Naive thymus-derived CD8-positive, alpha-beta T cell (primary cell): Measurements from ENCODE around the gene CTDNEP1. TPM values are rescaled to one million over a fixed set of nuclear protein-coding genes. Genes with fewer than 3 reads are reported as not detected.

ENCODE experiments used
- ATAC-seq, 2 donors: fragments of 150-1000 bp; cut with Tn5 transposase in 1 of 2; sonication (Bioruptor Pico), chemical (Tn5 transposase) in 1 of 2; 1 replicate in 1 of 2; 2 replicates in 1 of 2; pipeline ENCODE4 v1.10.0; 2021; ENCODE audit warnings: mild to moderate bottlenecking in 2 of 2, moderate library complexity in 2 of 2
- POLR2A ChIA-PET: fragments of 350-600 bp; sonication (Branson Sonifier 250); formaldehyde crosslinking; loops from one replicate; lab custom pipeline; 2021; ENCODE audit warnings: antibody characterized with exemption; lab: Charles Lee
- DNase-seq, 10 donors: peaks; one replicate each; pipeline versions ENCODE4 v3.0.0 to v3.0.0-alpha.2; 2020 to 2022
- H3K27ac Mint-ChIP-seq, 10 donors: one replicate each; pipeline ENCODE4 v1.8.0; 2020 to 2022; ENCODE audit warnings: mild to moderate bottlenecking in 10 of 10, mixed read lengths in 10 of 10, moderate library complexity in 4 of 10, inconsistent platforms in 1 of 10
- H3K27me3 Mint-ChIP-seq, 5 donors: one replicate each; pipeline ENCODE4 v1.8.0; 2021 to 2022; ENCODE audit warnings: mixed read lengths in 5 of 5
- H3K36me3 Mint-ChIP-seq, 3 donors: one replicate each; pipeline ENCODE4 v1.8.0; 2020 to 2022; ENCODE audit warnings: mixed read lengths in 3 of 3, mild to moderate bottlenecking in 2 of 3, inconsistent platforms in 1 of 3
- H3K4me1 Mint-ChIP-seq, 4 donors: one replicate each; pipeline ENCODE4 v1.8.0; 2021 to 2022; ENCODE audit warnings: mixed read lengths in 4 of 4
- H3K4me3 Mint-ChIP-seq, 10 donors: one replicate each; pipeline ENCODE4 v1.8.0; 2020 to 2022; ENCODE audit warnings: mild to moderate bottlenecking in 10 of 10, mixed read lengths in 10 of 10, moderate library complexity in 6 of 10, inconsistent platforms in 1 of 10
- H3K9me3 Mint-ChIP-seq, 9 donors: one replicate each; pipeline ENCODE4 v1.8.0; 2020 to 2022; ENCODE audit warnings: mixed read lengths in 9 of 9, mild to moderate bottlenecking in 3 of 9, inconsistent platforms in 1 of 9, moderate library complexity in 1 of 9
- polyA plus RNA-seq, 3 donors: library from polyadenylated mRNA; unstranded; fragments of 300-500 nt; fragmentation: Illumina TruSeq; gene quantifications; one replicate each; pipeline ENCODE4 v1.2.3, GENCODE V29; 2021
- total RNA-seq, 8 experiments: library from RNA in 2 of 8; stranded (reverse) in 2 of 8; gene quantifications; one replicate each; pipeline ENCODE4 v1.2.3 and lab custom pipeline; 2021 to 2026

CTDNEP1 gene
- total and polyA plus RNA-seq, 5 experiments from 2014 or later, result 33.6 to 142 (median 42.3) TPM

DNA sequence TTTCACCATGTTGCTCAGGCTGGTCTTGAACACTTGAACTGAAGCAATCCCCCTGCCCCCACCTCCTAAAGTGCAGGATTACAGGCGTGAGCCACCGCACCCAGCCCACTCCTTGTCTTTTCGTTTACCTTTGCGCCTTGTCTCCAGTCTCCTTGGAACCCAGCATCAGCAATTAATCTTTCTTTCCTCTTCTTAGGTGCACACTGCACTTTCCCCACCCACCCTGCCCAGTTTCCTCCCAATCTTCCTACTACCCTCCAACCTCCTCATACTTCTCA is 12.2 kb upstream of the CTDNEP1 start:
- Mint-ChIP-seq H3K27me3 (peaks cover 0 to 6% (median 0%) of the 10 kb centered on the region in 5 donors), H3K27ac (peak overlapping the region; percentile 37 to 94 (median 88)), H3K4me3 (peak overlapping the region in 9 of 10 donors; percentile 86 to 92 (median 88)), H3K9me3 (no peaks in the 10 kb centered on the region), H3K4me1 (peaks cover 18 to 29% (median 26%) of the 10 kb centered on the region in 4 donors), H3K36me3 (peaks cover 0 to 2% (median 0%) of the 10 kb centered on the region in 3 donors)
- DNase-seq (no peak), ATAC-seq (no peak)
- POLR2A ChIA-PET, result interaction anchor here (0.6 to 3.2 kb wide), 3 partner anchors 32 to 285 kb away, joined by 3 to 9 read pairs (median 4); partner anchors contain the start of genes ACADVL and DLG4

- Mint-ChIP-seq H3K9me3 (no peaks in the 10 kb centered on the region), H3K27me3 (peaks cover 0 to 6% (median 0%) of the 10 kb centered on the region in 5 donors), H3K4me3 (peak overlapping the region; percentile 83 to 92 (median 88)), H3K36me3 (peaks cover 0 to 8% (median 0%) of the 10 kb centered on the region in 3 donors), H3K27ac (peak overlapping the region in 9 of 10 donors; percentile 61 to 94 (median 89)), H3K4me1 (peaks cover 18 to 29% (median 26%) of the 10 kb centered on the region in 4 donors)
- DNase-seq (peak in 4 of 10 donors; percentile 4 to 29 (median 24)), ATAC-seq (peak; percentile 22 to 29)
- POLR2A ChIA-PET, result interaction anchor here (0.6 to 3.2 kb wide), 5 partner anchors 33 to 286 kb away, joined by 3 to 9 read pairs (median 6); partner anchors contain the start of genes ACADVL, ACAP1 and DLG4
Measured at GRCh38 chr17:7262935-7263800, 11.6 kb upstream of the CTDNEP1 start.

- ATAC-seq, result peak; percentile 16 to 29
- POLR2A ChIA-PET, result interaction anchor here (0.6 to 3.2 kb wide), 11 partner anchors 20 to 985 kb away, joined by 3 to 9 read pairs (median 4); partner anchors contain the start of genes ACADVL, ACAP1, DLG4 and GABARAP
- Mint-ChIP-seq H3K36me3 (peaks cover 0 to 15% (median 0%) of the 10 kb centered on the region in 3 donors), H3K4me1 (peaks cover 18 to 29% (median 26%) of the 10 kb centered on the region in 4 donors), H3K27ac (peak within 1 kb of the TSS; percentile 70 to 94 (median 90)), H3K4me3 (peak within 1 kb of the TSS; percentile 83 to 92 (median 88)), H3K9me3 (no peaks in the 10 kb centered on the region), H3K27me3 (peaks cover 0 to 6% (median 0%) of the 10 kb centered on the region in 5 donors)
- peak in 4 of 10 donors; percentile 7 to 70 (median 24) for DNase-seq
Measured at GRCh38 chr17:7262192-7262934, 10.8 kb upstream of the CTDNEP1 start, which contains the start of gene CLDN7. Gene CLDN7, minus strand, starts transcription at chr17:7262478. Its CDS starts 435 bp downstream, at chr17:7262043.

- DNase-seq (peak in 8 of 10 donors; percentile 23 to 70 (median 40)), ATAC-seq (peak; percentile 59 to 61)
- no peaks in the 10 kb centered on the region for H3K9me3 Mint-ChIP-seq
- peak overlapping the region; percentile 59 to 93 (median 86) for H3K27ac Mint-ChIP-seq
- peak overlapping the region; percentile 73 to 86 (median 80) for H3K4me3 Mint-ChIP-seq
- peaks cover 0 to 23% (median 0%) of the 10 kb centered on the region in 3 donors for H3K36me3 Mint-ChIP-seq
- peaks cover 19 to 30% (median 29%) of the 10 kb centered on the region in 4 donors for H3K4me1 Mint-ChIP-seq
- POLR2A ChIA-PET, result interaction anchor here (0.6 to 3.2 kb wide), 13 partner anchors 11 to 287 kb away, joined by 3 to 9 read pairs (median 4); partner anchors contain the start of genes ACADVL, ACAP1, DLG4 and GABARAP
- H3K27me3 Mint-ChIP-seq, result peaks cover 0 to 3% (median 0%) of the 10 kb centered on the region in 5 donors
Measured at GRCh38 chr17:7261379-7262191, 10.1 kb upstream of the CTDNEP1 start.

DNA sequence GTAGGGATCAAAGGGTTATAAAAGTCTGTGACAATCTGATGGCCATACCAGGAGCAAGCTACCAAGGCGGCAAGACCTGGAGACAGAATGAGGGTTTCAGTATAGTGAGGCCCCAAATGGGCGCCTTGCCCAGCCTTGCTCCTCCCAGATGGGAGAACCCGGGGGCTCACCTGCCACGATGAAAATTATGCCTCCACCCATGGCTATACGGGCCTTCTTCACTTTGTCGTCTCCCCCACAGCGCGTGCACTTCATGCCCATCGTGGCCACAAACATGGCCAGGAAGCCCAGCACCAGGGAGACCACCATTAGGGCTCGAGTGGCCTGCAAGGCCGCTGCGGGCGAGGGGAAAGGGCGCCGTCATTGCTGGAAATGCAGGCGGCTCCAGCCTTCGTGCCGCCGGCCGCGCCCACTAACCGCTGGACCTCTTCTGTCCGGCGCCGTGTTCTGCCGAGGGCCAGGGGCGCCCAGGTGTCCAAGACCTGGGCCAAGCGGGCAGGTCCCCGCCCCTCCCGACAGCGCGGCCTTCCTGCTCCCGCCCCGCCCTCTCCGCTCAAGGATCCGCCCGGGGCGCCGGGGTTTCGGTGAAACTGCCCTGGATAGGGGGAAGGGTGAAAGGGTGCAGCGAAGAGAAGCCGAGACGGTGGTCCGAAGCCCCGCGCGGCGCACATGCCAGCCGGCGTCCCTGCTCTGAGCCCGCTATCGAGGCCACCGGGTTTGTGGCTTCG is 9.3 kb upstream of the CTDNEP1 start:
- peaks cover 0 to 30% (median 0%) of the 10 kb centered on the region in 3 donors for H3K36me3 Mint-ChIP-seq
- H3K4me3 Mint-ChIP-seq, result peak overlapping the region; percentile 64 to 86 (median 77)
- peaks cover 0 to 3% (median 0%) of the 10 kb centered on the region in 5 donors for H3K27me3 Mint-ChIP-seq
- DNase-seq (peak in 5 of 10 donors; percentile 19 to 71 (median 43)), ATAC-seq (peak; percentile 46 to 48)
- H3K9me3 Mint-ChIP-seq, result no peaks in the 10 kb centered on the region
- peaks cover 19 to 33% (median 29%) of the 10 kb centered on the region in 4 donors for H3K4me1 Mint-ChIP-seq
- POLR2A ChIA-PET, result interaction anchor here (0.7 to 3.2 kb wide), 13 partner anchors 10 to 123 kb away, joined by 3 to 17 read pairs (median 4); partner anchors contain the start of genes ACADVL, ACAP1, DLG4 and GABARAP
- peak overlapping the region; percentile 53 to 93 (median 76) for H3K27ac Mint-ChIP-seq

GRCh38 chr17:7260151-7260550 is 8.6 kb upstream of the CTDNEP1 start:
- H3K27me3 Mint-ChIP-seq, result peaks cover 0 to 3% (median 0%) of the 10 kb centered on the region in 5 donors

DNA sequence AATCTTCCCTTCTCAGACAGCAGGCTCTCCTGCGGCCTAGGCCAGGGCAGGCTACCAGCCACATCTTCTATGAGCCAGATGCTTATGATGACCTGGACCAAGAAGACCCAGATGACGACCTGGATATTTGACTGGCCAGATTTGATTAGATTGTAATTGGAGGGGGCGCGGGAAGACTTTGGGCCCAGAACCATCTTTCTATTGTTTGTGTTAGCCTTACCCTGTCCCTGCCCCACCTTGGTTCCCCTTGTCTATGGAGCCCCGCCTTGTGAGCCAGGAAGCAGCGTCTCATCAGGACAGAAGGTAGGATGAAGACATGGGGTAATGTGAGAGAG is 8.0 kb upstream of the CTDNEP1 start:
- DNase-seq (no peak), ATAC-seq (no peak)
- H3K4me1 Mint-ChIP-seq, result peaks cover 19 to 33% (median 29%) of the 10 kb centered on the region in 4 donors
- peak overlapping the region in 1 of 10 donors; percentile 66 for H3K4me3 Mint-ChIP-seq
- peak overlapping the region; percentile 24 to 90 (median 53) for H3K27ac Mint-ChIP-seq
- no peaks in the 10 kb centered on the region for H3K9me3 Mint-ChIP-seq
- H3K27me3 Mint-ChIP-seq, result peaks cover 0 to 3% (median 0%) of the 10 kb centered on the region in 5 donors
- H3K36me3 Mint-ChIP-seq, result peaks cover 0 to 42% (median 2%) of the 10 kb centered on the region in 3 donors
- POLR2A ChIA-PET, result interaction anchor here (0.6 to 3.0 kb wide), 6 partner anchors 10 to 666 kb away, joined by 3 to 17 read pairs (median 5); partner anchors contain the start of genes ACADVL, ACAP1, DLG4 and GABARAP

More at GRCh38 chr17:7260151-7260550, 8.6 kb upstream of the CTDNEP1 start:
- ATAC-seq (no peak), DNase-seq (no peak)
- H3K9me3 Mint-ChIP-seq, result no peaks in the 10 kb centered on the region
- H3K4me3 Mint-ChIP-seq, result peak overlapping the region; percentile 47 to 86 (median 69)
- peak overlapping the region; percentile 53 to 93 (median 76) for H3K27ac Mint-ChIP-seq
- POLR2A ChIA-PET, result interaction anchor here (0.7 to 3.0 kb wide), 6 partner anchors 10 to 122 kb away, joined by 3 to 17 read pairs (median 4); partner anchors contain the start of genes ACADVL, ACAP1, DLG4 and GABARAP
- H3K36me3 Mint-ChIP-seq, result peaks cover 0 to 36% (median 0%) of the 10 kb centered on the region in 3 donors
- H3K4me1 Mint-ChIP-seq, result peaks cover 19 to 33% (median 29%) of the 10 kb centered on the region in 4 donors

- ATAC-seq, result no peak
- H3K4me3 Mint-ChIP-seq, result peak overlapping the region in 2 of 10 donors; percentile 24 to 66
- peaks cover 0 to 48% (median 2%) of the 10 kb centered on the region in 3 donors for H3K36me3 Mint-ChIP-seq
- H3K27me3 Mint-ChIP-seq, result peaks cover 0 to under 1% (median 0%) of the 10 kb centered on the region in 5 donors
- peaks cover 18 to 31% (median 30%) of the 10 kb centered on the region in 4 donors for H3K4me1 Mint-ChIP-seq
- DNase-seq, result no peak
- H3K27ac Mint-ChIP-seq, result peak overlapping the region; percentile 24 to 90 (median 60)
- POLR2A ChIA-PET, result interaction anchor here (0.6 to 3.0 kb wide), 5 partner anchors 9 to 667 kb away, joined by 4 to 17 read pairs (median 5); partner anchors contain the start of genes ACADVL, DLG4 and GABARAP
- no peaks in the 10 kb centered on the region for H3K9me3 Mint-ChIP-seq
Measured at GRCh38 chr17:7258731-7259554, 7.4 kb upstream of the CTDNEP1 start.

GRCh38 chr17:7256766-7257456 is 5.4 kb upstream of the CTDNEP1 start:
- ATAC-seq (no peak), DNase-seq (no peak)
- Mint-ChIP-seq H3K9me3 (no peaks in the 10 kb centered on the region), H3K27me3 (no peaks in the 10 kb centered on the region), H3K27ac (peak overlapping the region in 6 of 10 donors; percentile 11 to 79 (median 63)), H3K36me3 (peaks cover 0 to 59% (median 2%) of the 10 kb centered on the region in 3 donors), H3K4me3 (no peak overlapping the region), H3K4me1 (peaks cover 11 to 29% (median 27%) of the 10 kb centered on the region in 4 donors)
- POLR2A ChIA-PET, result interaction anchor here (0.7 to 1.6 kb wide), 2 partner anchors 14 to 89 kb away, joined by 3 to 5 read pairs; partner anchors contain the start of gene GABARAP
